Mammary epithelial cell (primary cell): Measurements from ENCODE around the gene TSPAN11.

Experiments used
- CTCF ChIP-seq, 2 donors: IDR thresholded peaks in 1 of 2; conservative IDR thresholded peaks in 1 of 2; 2 replicates each; pipeline ENCODE4 v1.5.1; 2011 to 2012; ENCODE audit warnings: inconsistent platforms in 2 of 2, low read length in 2 of 2, mild to moderate bottlenecking in 2 of 2, control low read depth in 1 of 2, low read depth in 1 of 2; ENCODE audit not compliant: insufficient read depth in 1 of 2; ENCODE audit errors: extremely low read depth in 1 of 2
- EZH2 ChIP-seq: IDR thresholded peaks from 2 replicates; pipeline ENCODE4 v1.6.1; 2012; ENCODE audit warnings: low read length, inconsistent platforms, borderline replicate concordance

- TF ChIP-seq CTCF (conservative IDR thresholded peaks at IDR 0.05 in 1 of 2, IDR thresholded peaks at IDR 0.05 in 1 of 2; ENCODE audit: extremely low read depth in 1 of 2, insufficient read depth in 1 of 2, low read depth in 1 of 2, low read length in 2 of 2): no peak
- TF ChIP-seq EZH2: no peak
These were observed 18.3 kb upstream of the TSPAN11 start for GRCh38 chr12:30908076-30908721.
